ENCODE measurements around the gene SNRPA1. TPM values are rescaled to one million over a fixed set of nuclear protein-coding genes. Genes with fewer than 3 reads are reported as not detected.

The SNRPA1 gene
- total RNA-seq, 1 donor from 2014 or later = 33.2 TPM

GRCh38 chr15:101242160-101242998 is 52.7 kb downstream of the SNRPA1 start:
- peak; percentile 28 for DNase-seq (ENCODE audit: low spot score)

- DNase-seq (ENCODE audit: low spot score) = no peak
Observed at GRCh38 chr15:101240358-101240757, 54.7 kb downstream of the SNRPA1 start.

- no peak for DNase-seq (ENCODE audit: low spot score)
Observed at GRCh38 chr15:101239724-101240136, 55.3 kb downstream of the SNRPA1 start.

GRCh38 chr15:101237251-101237650 is 57.8 kb downstream of the SNRPA1 start:
- no peak for DNase-seq (ENCODE audit: low spot score)

- no peak for DNase-seq (ENCODE audit: low spot score)
Observed at GRCh38 chr15:101233651-101234280, 61.3 kb downstream of the SNRPA1 start.

- no peak for DNase-seq (ENCODE audit: low spot score)
Observed at GRCh38 chr15:101232677-101233076, 62.4 kb downstream of the SNRPA1 start.

Other genes starting within 250 kb of the SNRPA1 start
- 18.8 TPM for gene CHSY1, start 43.2 kb downstream of the SNRPA1 start, total RNA-seq
- gene SELENOS, start 17.8 kb downstream of the SNRPA1 start, total RNA-seq = 74.7 TPM
- gene PCSK6, start 194.5 kb upstream of the SNRPA1 start, total RNA-seq = 15.0 TPM

All from mucosa of gallbladder (tissue), 1 donor.